GM12873 (cell line): Measurements from ENCODE around the gene NDUFA11.

Experiments
- TF ChIP-seq, protein P1 (sequence below): IDR thresholded peaks from 2 replicates; pipeline ENCODE4 v1.5.1; 2012; ENCODE audit warnings: low read depth, mild to moderate bottlenecking, moderate library complexity, low read length, control low read depth; ENCODE audit not compliant: insufficient read depth; ENCODE audit errors: missing control alignments

NDUFA11 gene

DNA sequence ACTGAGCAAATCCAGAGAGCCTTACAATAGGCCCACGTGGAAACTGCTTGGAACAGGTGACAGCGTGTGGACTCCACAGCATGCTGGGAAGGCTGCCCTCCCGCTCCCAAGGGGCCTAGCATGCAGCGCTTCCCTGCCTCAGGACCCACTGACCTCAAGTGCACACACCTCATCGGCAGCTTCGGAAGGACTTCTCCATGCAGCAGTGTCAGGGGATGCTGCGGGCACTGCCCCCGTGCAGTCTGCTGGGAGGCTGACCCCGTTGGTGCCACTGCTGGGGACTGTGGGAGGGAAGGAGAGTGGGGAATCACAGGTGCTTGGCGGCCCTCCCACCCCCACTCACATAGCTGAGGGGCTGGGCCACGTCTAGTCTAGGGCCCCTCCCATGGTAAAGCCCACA, 27.7 kb upstream of the NDUFA11 start:
- TF ChIP-seq, protein P1, sequence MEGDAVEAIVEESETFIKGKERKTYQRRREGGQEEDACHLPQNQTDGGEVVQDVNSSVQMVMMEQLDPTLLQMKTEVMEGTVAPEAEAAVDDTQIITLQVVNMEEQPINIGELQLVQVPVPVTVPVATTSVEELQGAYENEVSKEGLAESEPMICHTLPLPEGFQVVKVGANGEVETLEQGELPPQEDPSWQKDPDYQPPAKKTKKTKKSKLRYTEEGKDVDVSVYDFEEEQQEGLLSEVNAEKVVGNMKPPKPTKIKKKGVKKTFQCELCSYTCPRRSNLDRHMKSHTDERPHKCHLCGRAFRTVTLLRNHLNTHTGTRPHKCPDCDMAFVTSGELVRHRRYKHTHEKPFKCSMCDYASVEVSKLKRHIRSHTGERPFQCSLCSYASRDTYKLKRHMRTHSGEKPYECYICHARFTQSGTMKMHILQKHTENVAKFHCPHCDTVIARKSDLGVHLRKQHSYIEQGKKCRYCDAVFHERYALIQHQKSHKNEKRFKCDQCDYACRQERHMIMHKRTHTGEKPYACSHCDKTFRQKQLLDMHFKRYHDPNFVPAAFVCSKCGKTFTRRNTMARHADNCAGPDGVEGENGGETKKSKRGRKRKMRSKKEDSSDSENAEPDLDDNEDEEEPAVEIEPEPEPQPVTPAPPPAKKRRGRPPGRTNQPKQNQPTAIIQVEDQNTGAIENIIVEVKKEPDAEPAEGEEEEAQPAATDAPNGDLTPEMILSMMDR: no peak

DNA sequence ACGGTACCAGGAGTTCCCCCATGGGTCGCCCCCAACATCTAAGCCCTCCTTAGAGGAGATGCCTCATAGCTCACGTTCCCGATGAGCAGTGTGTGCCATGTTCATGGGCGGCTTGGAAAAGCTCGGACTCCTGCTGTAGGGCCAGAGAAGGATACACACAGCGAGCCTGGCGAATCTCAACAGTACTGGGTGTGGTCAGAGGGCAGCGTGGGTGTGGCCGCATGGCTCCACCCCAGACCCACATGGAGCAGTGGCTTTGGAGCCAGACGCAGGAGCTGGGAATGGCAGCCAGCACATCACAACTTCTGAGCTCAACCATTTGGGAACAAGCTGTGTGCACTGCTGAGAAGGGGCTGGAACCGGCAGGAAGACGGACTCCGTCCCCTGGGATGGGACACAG, 26.0 kb upstream of the NDUFA11 start:
- TF ChIP-seq, protein P1: no peak

DNA sequence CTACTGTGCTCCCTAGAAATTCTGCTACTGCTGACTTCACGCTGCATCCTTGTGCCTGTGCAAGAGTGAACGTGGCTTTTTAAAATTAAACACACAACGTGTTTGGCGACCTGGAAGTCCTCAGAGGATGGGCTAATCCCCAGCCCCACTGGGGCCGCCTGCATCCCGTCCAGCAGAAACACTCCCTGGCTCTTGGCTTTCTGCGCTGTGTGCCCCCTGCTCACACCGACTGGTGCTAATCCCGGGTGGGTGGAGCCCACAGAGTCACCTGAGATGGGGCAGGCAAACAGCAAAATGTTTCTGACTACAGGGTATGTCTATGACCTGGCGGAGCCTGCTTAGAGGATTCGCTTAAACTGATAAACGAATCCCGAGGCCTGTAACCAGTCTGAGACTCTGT, 25.6 kb upstream of the NDUFA11 start:
- TF ChIP-seq, protein P1: no peak

DNA sequence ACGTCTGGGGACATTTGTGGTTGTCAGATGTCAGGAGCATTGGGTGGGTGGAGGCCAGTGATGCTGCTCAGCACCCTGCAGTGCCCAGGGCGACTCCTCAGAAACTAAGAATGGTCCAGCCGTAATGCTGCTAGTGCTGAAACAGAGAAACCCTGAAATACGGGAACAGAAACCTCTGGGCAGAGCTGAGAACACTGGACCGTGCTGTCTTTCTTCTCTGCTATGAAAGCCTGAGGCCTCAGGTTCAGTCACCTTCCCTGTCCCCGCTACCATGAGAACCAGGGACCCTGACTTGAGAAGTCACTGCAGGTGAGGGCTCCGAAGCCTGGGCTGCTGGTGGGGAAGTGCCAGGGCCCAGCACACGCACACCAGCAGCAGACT, 23.8 kb upstream of the NDUFA11 start:
- TF ChIP-seq, protein P1: no peak

DNA sequence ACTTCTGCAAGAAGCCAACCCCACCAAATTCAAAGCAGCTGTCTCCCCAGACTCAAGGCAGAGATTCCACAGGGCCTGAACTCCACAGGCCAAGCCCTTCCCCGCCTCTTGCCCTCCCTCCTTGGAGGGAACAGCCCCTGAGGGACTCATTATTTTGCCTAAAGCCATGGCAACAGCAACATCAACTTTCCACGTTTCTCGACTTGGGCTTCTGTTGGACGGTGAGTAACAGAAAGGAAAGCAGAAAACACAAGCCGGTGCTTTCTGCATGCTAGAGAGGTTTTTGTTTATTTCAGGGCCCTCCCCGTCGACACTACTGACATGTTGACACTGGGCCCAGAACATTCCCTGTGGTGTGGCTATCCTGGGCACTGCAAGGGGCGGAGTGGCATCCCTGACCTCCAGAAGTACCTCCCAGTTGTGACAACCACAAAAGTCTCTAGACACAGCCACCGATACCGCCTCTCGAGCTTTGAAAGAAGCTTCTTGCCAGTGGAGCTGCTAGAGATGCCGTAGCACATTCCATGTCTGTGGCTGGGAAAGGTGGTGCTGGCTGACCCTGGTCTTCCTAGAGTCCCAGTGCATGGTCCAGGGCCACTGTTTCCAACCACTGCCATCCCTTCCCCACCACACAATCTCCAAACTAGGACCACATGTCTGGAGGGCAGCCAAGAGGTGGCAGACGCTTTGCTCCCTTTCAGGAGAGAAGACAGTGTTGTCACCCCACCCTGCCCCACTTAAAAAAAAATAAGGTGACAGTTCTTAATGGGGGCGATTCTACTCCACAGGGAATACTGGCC, 23.3 kb upstream of the NDUFA11 start:
- TF ChIP-seq, protein P1: no peak

DNA sequence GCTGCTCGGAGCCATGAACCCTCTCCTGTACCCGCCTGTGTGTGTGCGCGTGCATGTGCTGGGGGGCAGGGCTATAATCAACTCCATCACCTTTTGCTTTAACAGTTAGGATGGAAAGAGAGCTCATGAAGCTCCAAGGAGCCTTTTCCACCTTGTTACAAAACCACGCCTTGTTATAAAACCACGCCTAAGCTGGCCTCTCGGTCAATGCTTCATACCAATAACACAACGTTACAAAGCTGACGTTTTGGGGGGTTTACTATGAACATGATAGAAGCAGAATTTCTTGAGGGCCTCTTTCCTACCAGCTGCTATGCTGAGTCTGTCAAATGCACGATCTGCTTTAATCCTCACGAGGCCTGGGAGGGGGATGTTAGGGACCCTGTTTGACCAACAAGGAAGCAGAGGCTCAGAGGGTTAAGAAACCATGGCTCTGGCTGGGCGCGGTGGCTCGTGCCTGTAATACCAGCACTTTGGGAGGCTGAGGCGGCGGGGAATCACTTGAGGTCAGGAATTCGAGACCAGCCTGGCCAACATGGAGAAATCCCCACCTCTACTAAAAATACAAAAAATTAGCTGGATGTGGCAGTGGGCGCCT, 22.3 kb upstream of the NDUFA11 start:
- TF ChIP-seq, protein P1: no peak

DNA sequence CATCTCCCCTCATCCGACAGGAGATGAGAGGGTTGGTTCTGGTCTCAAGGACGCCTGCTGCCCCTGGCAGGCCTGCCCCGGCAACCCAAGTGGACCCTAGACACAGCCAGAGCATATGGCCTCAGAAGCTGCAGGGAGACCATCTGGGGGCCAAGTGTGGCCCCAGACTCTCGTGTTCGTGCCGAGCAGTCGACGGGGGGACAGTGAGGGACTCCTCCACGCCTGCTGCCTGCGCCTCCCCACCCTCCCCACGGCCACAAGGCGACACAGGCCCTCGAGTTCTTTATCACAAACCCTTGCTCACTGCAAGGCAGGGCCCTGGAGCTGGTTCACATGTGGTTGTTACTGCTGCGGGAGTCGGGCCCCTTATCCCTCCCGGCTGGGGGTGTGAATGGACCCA, 19.8 kb upstream of the NDUFA11 start:
- TF ChIP-seq, protein P1: no peak
